NCI-H2107 treated with DMSO at 0.1 percent for 48 hours (cell line): ENCODE results near the gene MRPL19.
"Not testable (repeated sequence)": the region's sequence is repeated elsewhere in the genome, so short reads cannot be mapped to it uniquely, and the experiment has no call there.

Source experiments
- DNase-seq: peaks from one replicate; lab custom pipeline; 2025; ENCODE audit not compliant: unreplicated experiment; lab: John Stamatoyannopoulos, UW

MRPL19 gene

DNA sequence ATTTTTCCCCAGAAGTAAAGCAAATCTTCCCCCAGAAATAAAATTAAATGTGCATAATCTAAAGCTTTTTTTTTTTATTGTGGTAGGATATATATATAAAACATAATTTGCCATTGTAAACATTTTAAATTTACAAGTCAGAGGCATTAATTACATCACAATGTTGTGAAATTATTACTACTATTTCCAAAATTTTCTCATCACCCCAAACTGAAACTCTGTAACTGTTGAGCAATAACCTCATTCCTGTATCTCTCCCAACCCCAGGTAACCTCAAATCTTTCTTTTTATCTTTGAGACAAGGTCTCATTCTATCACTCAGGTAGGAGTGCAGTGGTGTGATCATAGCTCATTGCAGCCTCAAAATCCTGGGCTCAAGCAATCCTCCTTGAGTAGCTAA, 11.2 kb downstream of the MRPL19 start:
- no peak for DNase-seq

DNA sequence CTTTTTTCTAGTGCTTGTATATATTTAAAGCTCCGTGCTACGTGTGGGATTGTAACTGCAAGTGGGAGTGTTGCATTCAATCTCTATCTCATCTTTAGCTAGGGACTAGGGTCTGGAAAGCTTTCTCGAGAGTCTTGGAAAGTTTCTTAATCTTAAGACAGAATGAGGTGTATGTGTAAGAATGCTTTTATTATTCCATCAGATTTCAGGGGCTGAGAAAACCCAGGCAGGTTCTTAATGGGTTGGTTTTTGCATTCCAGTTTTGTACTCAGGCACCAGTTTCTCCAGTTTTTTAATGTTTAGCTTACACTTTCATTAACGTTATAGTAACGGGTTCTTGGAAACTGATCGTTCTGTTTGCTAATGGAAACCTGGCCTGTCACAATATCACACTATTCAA, 20.3 kb downstream of the MRPL19 start:
- DNase-seq, result no peak

DNA sequence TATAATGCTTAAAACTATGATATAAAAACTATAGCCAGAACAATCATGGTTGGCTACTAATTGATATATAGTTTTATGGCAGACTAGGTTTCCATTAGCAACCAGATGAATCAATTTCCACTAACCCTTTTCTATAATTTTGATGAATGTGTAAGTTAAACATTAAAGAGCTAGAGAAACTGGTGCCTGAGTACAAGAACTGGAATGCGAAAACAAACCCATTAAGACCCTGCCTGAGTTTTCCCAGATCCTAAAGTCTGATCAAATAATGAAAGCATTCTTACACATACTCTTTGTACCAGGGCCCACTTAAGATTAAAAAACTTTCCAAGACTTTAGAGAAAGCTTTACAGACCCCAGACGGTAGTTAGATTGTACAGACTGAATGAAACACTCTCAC, 21.3 kb downstream of the MRPL19 start:
- DNase-seq, result no peak

DNA sequence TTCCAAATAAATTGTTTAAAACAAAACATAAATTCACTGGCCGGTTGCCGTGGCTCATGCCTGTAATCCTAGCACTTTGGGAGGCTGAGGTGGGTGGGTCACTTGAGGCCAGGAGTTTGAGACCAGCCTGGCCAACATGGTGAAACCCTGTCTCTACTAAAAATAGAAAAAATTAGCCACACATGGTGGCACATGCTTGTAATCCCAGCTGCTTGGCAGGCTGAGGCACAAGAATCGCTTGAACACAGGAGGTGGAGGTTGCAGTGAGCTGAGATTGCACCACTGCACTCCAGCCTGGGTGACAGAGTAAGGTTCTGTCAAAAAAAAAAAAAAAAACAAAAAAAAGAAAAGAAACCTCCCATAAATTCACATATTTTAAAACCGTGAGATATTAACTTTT, 28.8 kb downstream of the MRPL19 start:
- DNase-seq, result not testable (repeated sequence)

DNA sequence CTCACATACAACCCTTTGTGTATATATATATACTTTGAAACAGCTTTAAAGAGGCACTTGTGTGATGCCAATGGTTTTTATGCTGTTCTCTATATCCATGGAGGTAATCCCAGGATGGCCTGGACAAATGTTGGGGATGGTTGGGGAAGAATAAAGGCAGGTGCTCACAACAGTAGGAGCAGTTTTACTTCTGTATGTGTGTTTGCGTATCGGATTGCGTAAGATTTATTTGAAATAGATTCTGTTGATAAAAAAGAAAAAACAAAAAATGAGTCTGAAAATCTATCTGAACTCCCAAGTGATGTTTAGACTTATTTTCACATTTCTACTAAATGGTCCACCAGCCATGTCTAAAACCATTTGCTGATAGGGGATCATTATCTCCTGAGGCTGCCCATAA, 29.3 kb downstream of the MRPL19 start:
- no peak for DNase-seq

DNA sequence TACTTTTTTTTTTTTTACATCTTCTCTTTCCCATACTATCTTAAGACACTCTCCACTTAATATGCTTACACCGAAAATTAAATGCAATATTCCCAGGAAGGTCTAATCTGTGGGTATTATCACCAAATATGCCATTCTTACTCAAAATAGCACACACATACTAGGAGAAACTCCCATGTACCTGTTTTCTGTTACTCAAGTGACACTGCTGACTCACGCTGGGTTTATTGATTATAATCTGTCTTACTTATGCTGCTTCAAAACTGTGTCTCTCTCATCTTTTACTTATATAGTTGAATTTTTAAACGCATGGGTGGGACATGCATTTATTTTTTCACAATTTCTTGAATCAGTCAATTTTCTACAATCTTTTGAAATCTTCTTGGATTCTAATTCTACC, 29.9 kb downstream of the MRPL19 start:
- DNase-seq, result no peak

DNA sequence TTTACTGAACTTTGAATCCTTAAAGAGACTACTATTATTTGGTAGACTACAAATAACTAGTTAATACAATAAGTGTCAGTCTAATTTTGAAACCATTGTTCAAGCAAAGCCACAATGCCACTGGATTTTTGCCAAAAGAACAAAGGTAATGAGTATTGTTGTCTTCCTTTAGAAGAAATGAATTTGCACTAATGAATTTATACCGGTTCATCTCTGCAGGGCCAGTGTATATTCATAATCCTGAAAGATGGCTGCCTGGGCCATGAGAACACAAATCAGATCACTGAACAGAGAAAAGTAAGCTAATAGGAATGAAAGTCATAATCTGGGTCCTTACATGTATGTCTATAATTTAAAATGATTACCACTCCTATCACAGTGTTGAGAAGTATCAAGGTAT, 33.0 kb downstream of the MRPL19 start:
- no peak for DNase-seq

DNA sequence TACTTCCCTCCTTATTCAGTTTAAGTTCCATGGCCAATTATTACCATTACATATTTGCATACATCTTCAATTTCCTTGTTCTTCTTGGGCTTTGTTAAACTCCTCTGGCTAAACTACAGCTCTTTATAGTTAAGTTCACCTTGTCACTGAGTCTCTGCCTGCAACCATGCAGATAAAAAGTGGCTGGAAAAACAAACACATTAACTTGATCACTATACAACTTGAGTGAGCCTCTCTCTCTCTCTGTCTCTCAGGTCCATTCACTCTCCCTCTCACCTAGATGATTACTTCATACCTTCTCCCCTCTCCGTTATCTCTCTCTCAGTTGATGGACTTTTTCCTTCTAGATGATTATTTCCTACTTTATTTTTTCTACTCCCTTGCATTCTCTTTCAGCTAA, 33.8 kb downstream of the MRPL19 start:
- no peak for DNase-seq

DNA sequence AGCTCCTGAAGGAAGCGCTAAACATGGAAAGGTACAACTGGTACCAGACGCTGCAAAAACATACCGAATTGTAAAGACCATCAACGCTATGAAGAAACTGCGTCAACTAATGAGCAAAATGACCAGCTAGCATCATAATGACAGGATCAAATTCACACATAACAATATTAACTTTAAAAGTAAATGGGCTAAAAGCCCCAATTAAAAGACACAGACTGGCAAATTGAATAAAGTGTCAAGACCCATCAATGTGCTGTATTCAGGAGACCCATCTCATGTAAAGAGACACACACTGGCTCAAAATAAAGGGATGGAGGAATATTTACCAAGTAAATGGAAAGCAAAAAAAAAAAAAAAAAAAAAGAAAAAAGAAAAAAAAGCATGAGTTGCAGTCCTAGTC, 36.8 kb downstream of the MRPL19 start:
- DNase-seq, result not testable (repeated sequence)

DNA sequence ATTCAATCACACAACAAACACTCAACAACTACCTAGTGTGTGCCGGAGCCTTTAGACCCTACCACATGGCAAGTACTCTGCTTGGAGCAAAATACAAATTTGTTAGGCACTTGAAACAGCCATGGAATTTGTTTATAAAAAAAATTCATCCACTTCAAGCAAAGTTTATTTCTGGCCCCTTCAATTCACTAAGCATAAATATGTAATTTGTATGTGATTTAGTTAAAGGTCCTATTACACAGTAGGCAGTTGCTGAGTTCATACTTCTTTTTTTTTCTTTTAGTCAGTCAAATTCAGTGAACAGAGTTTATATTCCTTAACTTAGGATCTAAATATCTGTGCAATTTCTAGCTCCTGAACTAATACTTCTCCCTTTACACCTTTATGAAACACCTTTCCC, 41.6 kb downstream of the MRPL19 start:
- no peak for DNase-seq

DNA sequence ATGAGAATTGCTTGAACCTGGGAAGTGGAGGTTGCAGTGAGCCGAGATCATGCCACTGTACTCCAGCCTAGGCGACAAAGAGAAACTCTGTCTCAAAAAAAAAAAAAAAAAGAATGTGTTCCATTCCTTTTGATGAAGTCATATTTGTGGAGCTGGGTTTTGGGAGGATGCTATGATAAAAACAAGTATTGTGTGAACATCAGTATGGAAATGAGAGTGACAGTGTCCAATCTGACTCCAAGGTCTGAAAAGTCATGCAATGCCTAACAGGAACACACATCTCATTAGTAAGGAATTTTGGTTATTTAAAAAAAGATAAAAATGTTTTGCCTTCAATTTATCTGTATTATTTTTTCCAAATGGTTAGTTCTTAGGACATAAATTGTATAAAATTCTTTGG, 52.3 kb downstream of the MRPL19 start:
- DNase-seq, result no peak

DNA sequence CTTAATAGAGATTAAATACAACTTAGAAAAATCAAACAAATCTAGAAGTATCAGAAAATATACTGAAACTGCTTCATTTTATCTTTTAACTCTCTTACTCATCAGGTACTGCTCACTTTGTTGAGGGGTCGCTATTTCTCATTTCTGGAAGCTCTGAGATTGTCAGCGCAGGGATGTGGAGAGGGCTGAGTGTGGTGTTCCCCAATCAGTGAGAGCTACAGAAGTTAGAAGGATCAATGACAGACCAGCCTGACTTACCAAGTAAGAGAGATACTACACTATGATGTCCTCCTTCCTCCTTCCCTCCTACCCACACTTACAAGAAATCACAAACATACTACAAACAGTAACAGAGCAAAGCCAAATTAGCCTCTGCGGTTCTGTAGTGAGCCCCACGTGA, 56.0 kb downstream of the MRPL19 start:
- DNase-seq, result no peak

DNA sequence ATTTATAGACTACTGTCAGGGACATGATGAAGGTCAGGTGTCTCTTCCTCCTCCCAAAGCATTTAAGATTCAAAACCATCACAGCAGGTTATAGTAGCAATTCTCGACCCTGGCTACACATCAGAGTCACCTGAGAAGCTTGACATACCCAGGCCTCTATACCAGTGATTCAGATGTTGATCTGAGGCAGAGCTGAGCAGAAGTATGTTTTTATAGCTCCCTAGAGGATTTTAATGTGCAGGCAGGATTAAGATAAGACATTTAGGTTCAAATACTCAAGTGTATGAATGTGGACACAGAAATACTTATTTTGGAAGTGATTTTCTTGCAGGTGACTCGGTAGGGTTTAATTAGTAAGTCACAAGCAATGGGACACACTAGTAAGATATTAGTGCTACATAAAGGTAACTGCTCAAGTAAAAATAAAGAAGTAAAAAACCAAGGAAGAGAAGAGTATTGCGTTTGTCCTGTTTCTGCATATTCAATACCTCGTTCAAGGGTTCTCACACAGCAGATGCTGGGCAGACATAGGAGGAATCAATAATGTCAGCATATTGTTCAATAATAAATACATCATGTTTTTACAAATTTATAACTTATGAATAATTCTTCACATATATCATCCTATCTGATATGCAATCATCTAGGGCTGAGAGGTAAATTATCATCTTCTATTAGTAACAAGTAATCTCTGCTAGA, 57.2 kb downstream of the MRPL19 start:
- DNase-seq, result no peak

DNA sequence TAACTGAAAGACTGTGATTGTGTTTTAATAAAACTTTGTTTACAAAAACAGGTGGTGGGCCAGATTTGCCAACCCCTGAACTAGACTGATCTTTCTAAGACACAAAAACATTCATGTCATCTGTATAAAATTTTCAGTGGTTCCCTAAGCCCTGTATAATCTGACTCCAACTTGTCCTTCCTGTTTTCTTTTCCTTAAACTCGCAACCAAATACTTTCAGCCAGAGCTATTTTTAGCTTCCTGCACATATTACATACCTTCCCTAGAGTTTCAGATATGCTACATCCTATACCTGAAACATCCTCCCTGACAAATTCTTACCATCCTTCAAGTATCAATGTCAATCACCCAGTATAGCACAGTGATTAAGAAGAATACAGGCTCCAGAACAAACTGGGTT, 59.3 kb downstream of the MRPL19 start:
- no peak for DNase-seq

DNA sequence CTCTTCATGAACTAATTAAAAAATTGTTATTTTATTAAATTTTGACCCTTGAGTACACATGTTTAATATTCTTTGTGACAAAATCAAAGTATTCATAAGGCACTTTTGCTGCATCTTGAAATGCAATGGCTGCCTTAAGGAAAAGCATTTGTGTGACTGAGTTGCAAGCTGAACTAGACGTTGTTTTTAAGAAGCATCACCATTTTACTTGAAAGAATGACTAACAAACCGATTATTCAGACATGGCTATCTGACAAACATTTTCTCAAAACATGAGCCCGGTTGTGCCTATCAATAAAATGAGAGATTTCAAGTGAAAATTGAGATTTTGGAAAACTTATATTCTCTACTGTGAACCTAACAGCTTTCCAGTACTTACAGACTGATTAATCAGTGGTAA, 61.3 kb downstream of the MRPL19 start:
- DNase-seq, result no peak

DNA sequence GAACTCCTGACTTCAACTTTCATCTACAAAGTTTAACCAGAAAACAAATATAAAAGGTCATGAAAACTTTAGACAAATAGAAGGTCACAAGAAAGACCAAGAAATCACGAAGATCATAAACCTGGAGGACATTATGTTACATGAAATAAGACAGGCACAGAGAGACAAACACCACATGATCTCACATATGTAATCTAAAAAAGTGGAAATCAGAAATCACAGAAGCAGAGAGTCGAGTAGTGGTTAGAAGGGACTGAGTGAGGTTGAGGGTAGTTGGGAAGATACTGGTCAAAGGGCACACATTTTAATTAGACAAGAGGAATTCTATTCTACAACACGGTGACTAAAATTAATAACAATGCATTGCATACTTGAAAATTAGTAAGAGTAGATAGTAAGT, 62.7 kb downstream of the MRPL19 start:
- no peak for DNase-seq

DNA sequence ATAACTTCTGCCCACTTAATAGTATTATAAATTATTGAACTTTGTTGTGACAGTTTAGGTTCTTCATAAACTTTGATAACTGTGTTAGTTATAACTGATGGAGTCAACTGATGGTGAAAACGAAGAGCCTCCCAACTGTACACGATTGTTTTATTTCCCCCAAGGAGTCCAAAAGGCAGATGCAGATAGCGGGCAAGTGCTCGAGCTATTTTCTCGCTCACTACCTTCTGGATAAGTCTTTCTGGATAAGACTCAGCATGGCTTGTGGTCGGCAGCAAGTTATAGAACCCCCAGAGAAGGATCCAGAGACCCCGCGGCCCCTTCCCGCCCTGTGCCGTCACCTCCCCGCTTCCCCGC, 63.6 kb downstream of the MRPL19 start:
- DNase-seq, result no peak

DNA sequence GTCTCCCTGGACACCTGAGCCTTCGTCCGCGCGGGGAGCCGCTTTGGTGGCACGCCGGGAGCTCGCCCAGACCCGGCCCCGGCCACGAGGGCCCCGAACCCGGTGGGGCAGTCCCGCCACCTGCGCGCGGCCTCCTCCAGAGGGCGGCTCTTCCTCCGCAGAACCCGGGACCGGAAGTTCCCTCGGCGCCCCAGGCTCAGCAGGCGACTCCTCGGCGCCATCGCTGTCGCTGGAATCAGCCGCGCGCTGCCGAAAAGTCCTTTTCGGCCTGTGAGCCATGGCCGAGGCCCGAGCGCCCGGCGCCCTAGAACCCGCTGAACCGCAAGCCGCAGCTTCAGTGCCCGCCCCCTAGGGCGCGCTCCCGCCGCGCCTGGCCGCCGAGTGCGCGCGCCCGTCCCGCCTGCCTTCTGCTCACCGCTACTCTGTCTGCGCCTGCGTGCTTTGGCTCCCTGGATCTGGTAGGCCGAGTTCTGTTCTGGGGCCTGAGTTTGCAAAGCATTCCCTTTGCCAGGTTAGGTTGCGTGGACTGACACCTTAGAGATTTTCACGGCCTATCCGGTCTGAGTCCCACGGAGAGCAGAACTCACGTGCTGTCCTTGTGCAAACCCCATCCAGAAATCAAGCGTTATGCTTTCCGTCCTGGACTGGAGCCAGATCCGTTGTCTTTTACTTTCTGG, 64.1 kb downstream of the MRPL19 start, which contains the start of gene GCFC2:
GCFC2 (minus strand) TSS at position 339 of the 677 bp plus-strand sequence; CDS start at position 279, 60 bp downstream.
- DNase-seq, result peak; percentile 68

DNA sequence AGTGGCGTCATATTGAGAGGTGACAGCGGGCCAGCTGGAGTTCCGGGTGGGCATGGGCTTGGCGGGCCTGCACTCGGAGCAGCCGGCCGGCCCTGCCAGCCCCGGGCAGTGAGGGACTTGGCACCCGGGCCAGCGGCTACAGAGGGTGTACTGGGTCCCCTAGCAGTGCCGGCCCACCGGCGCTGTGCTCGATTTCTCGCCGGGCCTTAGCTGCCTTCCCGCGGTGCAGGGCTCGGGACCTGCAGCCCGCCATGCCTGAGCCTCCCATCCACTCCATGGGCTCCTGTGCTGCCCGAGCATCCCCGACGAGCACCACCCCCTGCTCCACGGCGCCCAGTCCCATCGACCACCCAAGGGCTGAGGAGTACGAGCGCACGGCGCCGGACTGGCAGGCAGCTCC, 65.0 kb downstream of the MRPL19 start:
- DNase-seq, result not testable (repeated sequence)

DNA sequence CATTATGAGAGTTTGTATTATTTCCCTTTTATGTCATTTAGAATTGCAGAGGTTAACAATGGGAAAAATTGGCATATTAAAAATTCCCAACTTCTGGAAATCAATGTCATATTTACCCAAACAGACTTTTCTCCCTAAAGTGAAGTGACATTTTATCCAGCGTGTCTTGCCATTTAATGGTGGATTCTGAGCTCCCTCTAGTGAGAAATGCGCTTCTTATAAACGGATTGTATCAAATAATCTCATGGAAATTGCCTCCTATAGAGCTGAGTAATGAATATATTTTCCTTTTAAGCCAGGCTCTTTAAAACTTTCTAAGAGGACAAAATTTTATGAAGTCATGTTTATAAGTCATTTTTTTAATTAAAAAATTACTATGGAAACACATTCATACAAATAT, 69.8 kb downstream of the MRPL19 start:
- no peak for DNase-seq

DNA sequence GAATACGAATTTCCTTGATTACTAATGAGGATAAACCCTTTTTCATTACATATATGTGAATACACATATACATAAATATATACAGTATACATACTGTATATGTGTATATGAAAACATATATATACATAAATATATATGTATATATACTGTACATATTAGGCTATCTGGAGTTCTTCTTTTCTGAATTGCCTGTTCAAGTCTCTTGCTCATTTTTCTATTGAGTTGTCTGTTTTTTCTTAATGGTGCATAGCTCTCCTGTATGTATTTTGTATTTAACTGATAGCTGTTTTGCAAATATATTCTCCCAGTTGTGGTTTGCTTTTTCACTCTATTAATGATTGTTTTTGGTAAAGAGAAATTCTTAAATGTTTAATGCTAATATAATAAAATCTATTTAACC, 73.0 kb downstream of the MRPL19 start:
- DNase-seq, result no peak

DNA sequence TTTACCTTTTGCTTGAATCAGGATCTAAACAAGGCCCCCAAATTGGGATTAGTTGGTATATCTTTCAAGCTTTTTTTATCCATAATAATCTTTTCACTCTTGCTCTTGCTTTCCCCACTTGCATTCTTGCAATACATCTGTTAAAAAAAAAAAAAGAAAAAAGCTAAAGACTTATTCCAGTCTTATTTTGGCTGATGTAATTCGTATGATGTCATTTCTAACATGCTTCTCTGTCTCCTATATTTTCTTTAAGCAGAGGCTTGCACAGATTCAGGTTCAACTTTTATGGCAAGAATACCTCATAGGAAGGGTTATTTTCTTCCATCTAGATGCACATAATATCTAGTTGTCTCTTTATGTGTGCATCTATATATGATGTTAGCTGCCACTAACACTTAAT, 73.9 kb downstream of the MRPL19 start:
- no peak for DNase-seq

DNA sequence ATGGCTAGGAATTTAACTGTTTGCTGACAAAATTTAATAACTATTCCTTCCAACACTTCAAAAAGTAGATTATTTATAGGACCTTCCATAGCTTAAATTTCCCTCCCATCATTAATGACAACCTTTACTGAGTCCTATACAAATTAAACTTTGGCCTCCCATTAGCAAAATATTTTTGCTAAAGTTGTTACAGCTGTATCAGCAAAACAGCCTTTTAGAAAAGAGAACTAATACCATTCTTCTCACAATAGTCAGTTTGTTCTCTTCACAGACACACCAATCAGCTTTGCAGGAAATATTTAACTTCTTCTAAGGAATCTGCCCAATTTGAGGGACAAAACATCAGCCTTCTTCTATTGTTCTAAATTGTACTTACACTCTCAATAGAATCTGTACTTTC, 76.1 kb downstream of the MRPL19 start:
- DNase-seq, result no peak
